SK-N-SH treated with all-trans-retinoic acid at 6 μM for 48 hours (cell line): ENCODE results near the gene TMEM30A.

ENCODE experiments used
- ATAC-seq: fragments of 200-7000 bp; cut with Tn5 transposase; 3 replicates; pipeline ENCODE4 v1.9.1; 2020; ENCODE audit warnings: mild to moderate bottlenecking, moderate library complexity
- ARNTL ChIP-seq: fragments of 450-650 bp; formaldehyde crosslinking; IDR thresholded peaks from 2 replicates; pipeline ENCODE4 v1.5.0; 2020; ENCODE audit warnings: low read depth, mild to moderate bottlenecking, moderate library complexity, borderline replicate concordance
- BACH2 ChIP-seq: fragments of 250-450 bp; sonication (Bioruptor Pico); IDR thresholded peaks from 2 replicates; pipeline ENCODE4 v1.9.0; 2021; ENCODE audit warnings: mild to moderate bottlenecking, borderline replicate concordance
- CSDC2 ChIP-seq: fragments of 250-450 bp; sonication (Bioruptor Pico); IDR thresholded peaks from 2 replicates; pipeline ENCODE4 v1.5.0; 2020; ENCODE audit warnings: mild to moderate bottlenecking, moderate library complexity
- ESRRG ChIP-seq: fragments of 250-450 bp; sonication (Bioruptor Pico); IDR thresholded peaks from 2 replicates; pipeline ENCODE4 v1.6.1; 2021; ENCODE audit warnings: mild to moderate bottlenecking
- GLIS3 ChIP-seq: fragments of 250-450 bp; sonication (Bioruptor Pico); IDR thresholded peaks from 2 replicates; pipeline ENCODE4 v1.5.0; 2020; ENCODE audit warnings: mild to moderate bottlenecking, moderate library complexity
- ISL1 ChIP-seq: fragments of 250-450 bp; sonication (Bioruptor Pico); IDR thresholded peaks from 2 replicates; pipeline ENCODE4 v2.1.2; 2022; ENCODE audit warnings: mild to moderate bottlenecking, moderate library complexity
- OSR1 ChIP-seq: fragments of 250-450 bp; sonication (Bioruptor Pico); IDR thresholded peaks from 2 replicates; pipeline ENCODE4 v1.8.0; 2022; ENCODE audit warnings: moderate library complexity, mild to moderate bottlenecking, inconsistent platforms
- RARB ChIP-seq: fragments of 250-450 bp; sonication (Bioruptor Pico); IDR thresholded peaks from 2 replicates; pipeline ENCODE4 v1.8.0; 2021; ENCODE audit warnings: mild to moderate bottlenecking, moderate library complexity
- SNAI2 ChIP-seq: fragments of 250-450 bp; sonication (Bioruptor Pico); IDR thresholded peaks from 2 replicates; pipeline ENCODE4 v1.5.0; 2020; ENCODE audit warnings: mild to moderate bottlenecking, moderate library complexity
- TCF4 ChIP-seq: fragments of 250-450 bp; sonication (Bioruptor Pico); IDR thresholded peaks from 2 replicates; pipeline ENCODE4 v1.8.0; 2021; ENCODE audit warnings: mild to moderate bottlenecking, moderate library complexity, borderline replicate concordance
- TOX ChIP-seq: fragments of 250-450 bp; sonication (Bioruptor Pico); IDR thresholded peaks from 2 replicates; pipeline ENCODE4 v1.8.0; 2021; ENCODE audit warnings: mild to moderate bottlenecking, moderate library complexity, borderline replicate concordance
- ZC3H10 ChIP-seq: fragments of 250-450 bp; sonication (Bioruptor Pico); IDR thresholded peaks from 2 replicates; pipeline ENCODE4 v1.5.1; 2021; ENCODE audit warnings: mild to moderate bottlenecking, moderate library complexity
- ZFP3 ChIP-seq: fragments of 250-450 bp; sonication (Bioruptor Pico); IDR thresholded peaks from 2 replicates; pipeline ENCODE4 v1.5.0; 2020; ENCODE audit warnings: mild to moderate bottlenecking, moderate library complexity
- ZFP30 ChIP-seq: fragments of 450-650 bp; formaldehyde crosslinking; IDR thresholded peaks from 2 replicates; pipeline ENCODE4 v1.5.0; 2022; ENCODE audit warnings: mild to moderate bottlenecking, moderate library complexity
- ZNF565 ChIP-seq: fragments of 450-650 bp; formaldehyde crosslinking; conservative IDR thresholded peaks from 2 replicates; pipeline ENCODE4 v1.5.0; 2020; ENCODE audit warnings: low read depth, mild to moderate bottlenecking, moderate library complexity
- ZNF70 ChIP-seq: fragments of 450-650 bp; formaldehyde crosslinking; IDR thresholded peaks from 2 replicates; pipeline ENCODE4 v1.5.0; 2020; ENCODE audit warnings: mild to moderate bottlenecking, moderate library complexity
- ZNF8 ChIP-seq: fragments of 450-650 bp; formaldehyde crosslinking; IDR thresholded peaks from 2 replicates; pipeline ENCODE4 v1.5.0; 2020; ENCODE audit warnings: mild to moderate bottlenecking, moderate library complexity
- TF ChIP-seq, protein P1 (sequence below): fragments of 250-450 bp; sonication (Bioruptor Pico); IDR thresholded peaks from 2 replicates; pipeline ENCODE4 v1.8.0; 2020; ENCODE audit warnings: mild to moderate bottlenecking, moderate library complexity, borderline replicate concordance
- TF ChIP-seq, protein P2 (sequence below): fragments of 250-450 bp; sonication (Bioruptor Pico); IDR thresholded peaks from 2 replicates; pipeline ENCODE4 v1.5.0; 2020; ENCODE audit warnings: mild to moderate bottlenecking, moderate library complexity
- TF ChIP-seq, protein P3 (sequence below): fragments of 250-450 bp; sonication (Bioruptor Pico); IDR thresholded peaks from 2 replicates; pipeline ENCODE4 v1.5.1; 2020; ENCODE audit warnings: low read depth, mild to moderate bottlenecking, moderate library complexity
- TF ChIP-seq, protein P4 (sequence below): fragments of 250-450 bp; sonication (Bioruptor Pico); IDR thresholded peaks from 2 replicates; pipeline ENCODE4 v1.5.1; 2021; ENCODE audit warnings: mild to moderate bottlenecking, moderate library complexity
- TF ChIP-seq, protein P5 (sequence below): fragments of 250-450 bp; sonication (Bioruptor Pico); IDR thresholded peaks from 2 replicates; pipeline ENCODE4 v1.8.0; 2021; ENCODE audit warnings: low read depth, mild to moderate bottlenecking, moderate library complexity, borderline replicate concordance

Gene TMEM30A

DNA sequence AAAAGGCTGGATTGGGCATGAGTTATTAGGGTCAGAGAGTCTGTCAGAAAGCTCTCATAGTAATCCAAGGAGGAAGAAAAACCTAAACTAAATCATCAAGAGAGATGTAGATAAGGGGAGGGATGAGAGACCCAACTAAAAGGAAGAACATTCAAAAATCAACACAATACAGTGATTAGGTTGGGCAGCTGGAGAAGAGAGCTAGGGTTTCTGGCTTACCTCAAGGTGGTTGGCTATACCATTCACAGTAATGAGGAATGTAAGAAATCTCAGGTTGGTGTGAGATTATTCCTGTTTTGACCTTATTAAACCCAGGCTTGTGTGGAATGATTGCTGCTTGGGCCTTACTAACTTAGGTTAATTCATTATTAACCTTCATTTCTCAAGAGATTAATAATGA, 34.8 kb downstream of the TMEM30A start:
- TF ChIP-seq BACH2 (CRISPR knock-in tag) = no peak
- TF ChIP-seq RARB (CRISPR knock-in tag) = no peak
- TF ChIP-seq GLIS3 = no peak
- TF ChIP-seq ZNF8 (CRISPR knock-in tag) = no peak
- TF ChIP-seq, all 23 proteins: peak for 0
- ATAC-seq = no peak

DNA sequence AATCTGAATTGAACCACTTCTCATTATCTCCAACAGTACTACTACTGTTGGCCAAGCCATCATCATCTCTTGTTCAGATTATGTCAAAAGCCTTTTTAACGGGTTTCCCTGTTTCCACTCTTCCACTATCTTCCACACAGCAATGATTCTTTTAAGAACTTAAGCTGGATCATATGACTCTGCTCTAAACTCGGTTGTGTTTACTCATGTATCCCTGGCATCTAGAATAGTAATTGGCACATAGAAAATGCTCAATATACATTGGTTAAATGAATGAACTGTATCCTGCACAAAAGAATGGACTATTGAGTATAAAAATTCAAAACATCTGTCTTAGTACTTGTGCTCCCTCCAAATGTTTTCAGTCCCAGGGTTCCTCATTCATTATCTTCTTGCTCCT, 38.2 kb downstream of the TMEM30A start:
- ATAC-seq = no peak

DNA sequence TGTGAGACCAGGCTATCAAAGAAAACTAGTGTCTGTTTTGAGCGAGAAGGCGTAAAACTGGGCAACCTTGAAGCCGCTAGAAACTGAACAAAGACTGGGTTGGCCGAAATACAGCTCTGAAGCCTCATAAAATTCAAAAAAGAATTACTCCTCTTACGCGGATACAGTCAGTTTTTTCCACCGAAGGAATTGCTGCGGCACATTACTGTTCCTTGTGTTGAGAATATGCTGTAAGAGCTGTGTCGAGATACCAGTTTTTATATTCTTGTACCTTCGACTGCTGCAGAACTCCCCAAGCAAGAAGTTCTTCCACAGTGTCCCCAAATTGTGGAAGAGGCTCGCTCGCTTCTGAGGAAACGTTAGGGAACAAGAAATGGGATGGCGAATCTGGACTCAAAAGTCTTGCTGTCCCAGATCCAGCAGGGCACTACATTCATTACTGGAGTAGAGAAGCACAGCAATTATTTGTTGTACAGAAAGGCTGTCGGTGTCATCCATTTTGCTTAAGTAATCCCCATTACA, 40.5 kb downstream of the TMEM30A start:
- no peak for TF ChIP-seq ZNF565 (CRISPR knock-in tag)
- TF ChIP-seq ZNF8 (CRISPR knock-in tag) = no peak
- TF ChIP-seq ZC3H10 = no peak
- no peak for TF ChIP-seq RARB (CRISPR knock-in tag)
- TF ChIP-seq BACH2 (CRISPR knock-in tag) = no peak
- TF ChIP-seq ARNTL = no peak
- TF ChIP-seq ZFP3 = no peak; the same call in 1 of the 2 replicates
- TF ChIP-seq, protein P1, sequence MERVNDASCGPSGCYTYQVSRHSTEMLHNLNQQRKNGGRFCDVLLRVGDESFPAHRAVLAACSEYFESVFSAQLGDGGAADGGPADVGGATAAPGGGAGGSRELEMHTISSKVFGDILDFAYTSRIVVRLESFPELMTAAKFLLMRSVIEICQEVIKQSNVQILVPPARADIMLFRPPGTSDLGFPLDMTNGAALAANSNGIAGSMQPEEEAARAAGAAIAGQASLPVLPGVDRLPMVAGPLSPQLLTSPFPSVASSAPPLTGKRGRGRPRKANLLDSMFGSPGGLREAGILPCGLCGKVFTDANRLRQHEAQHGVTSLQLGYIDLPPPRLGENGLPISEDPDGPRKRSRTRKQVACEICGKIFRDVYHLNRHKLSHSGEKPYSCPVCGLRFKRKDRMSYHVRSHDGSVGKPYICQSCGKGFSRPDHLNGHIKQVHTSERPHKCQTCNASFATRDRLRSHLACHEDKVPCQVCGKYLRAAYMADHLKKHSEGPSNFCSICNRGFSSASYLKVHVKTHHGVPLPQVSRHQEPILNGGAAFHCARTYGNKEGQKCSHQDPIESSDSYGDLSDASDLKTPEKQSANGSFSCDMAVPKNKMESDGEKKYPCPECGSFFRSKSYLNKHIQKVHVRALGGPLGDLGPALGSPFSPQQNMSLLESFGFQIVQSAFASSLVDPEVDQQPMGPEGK (CRISPR knock-in tag) = no peak
- no peak for TF ChIP-seq ESRRG
- TF ChIP-seq ZNF70 (CRISPR knock-in tag) = no peak
- no peak for TF ChIP-seq CSDC2 (CRISPR knock-in tag)
- TF ChIP-seq ZFP30 (CRISPR knock-in tag) = no peak
- TF ChIP-seq OSR1 (CRISPR knock-in tag) = no peak
- TF ChIP-seq TCF4 (CRISPR knock-in tag) = no peak
- TF ChIP-seq, all 23 proteins: peak for 0
- peak; percentile 2; the same call in 1 of the 3 replicates for ATAC-seq

More for the DNA sequence above, 38.2 kb downstream of the TMEM30A start:
- no peak for TF ChIP-seq ARNTL
- TF ChIP-seq, protein P2, sequence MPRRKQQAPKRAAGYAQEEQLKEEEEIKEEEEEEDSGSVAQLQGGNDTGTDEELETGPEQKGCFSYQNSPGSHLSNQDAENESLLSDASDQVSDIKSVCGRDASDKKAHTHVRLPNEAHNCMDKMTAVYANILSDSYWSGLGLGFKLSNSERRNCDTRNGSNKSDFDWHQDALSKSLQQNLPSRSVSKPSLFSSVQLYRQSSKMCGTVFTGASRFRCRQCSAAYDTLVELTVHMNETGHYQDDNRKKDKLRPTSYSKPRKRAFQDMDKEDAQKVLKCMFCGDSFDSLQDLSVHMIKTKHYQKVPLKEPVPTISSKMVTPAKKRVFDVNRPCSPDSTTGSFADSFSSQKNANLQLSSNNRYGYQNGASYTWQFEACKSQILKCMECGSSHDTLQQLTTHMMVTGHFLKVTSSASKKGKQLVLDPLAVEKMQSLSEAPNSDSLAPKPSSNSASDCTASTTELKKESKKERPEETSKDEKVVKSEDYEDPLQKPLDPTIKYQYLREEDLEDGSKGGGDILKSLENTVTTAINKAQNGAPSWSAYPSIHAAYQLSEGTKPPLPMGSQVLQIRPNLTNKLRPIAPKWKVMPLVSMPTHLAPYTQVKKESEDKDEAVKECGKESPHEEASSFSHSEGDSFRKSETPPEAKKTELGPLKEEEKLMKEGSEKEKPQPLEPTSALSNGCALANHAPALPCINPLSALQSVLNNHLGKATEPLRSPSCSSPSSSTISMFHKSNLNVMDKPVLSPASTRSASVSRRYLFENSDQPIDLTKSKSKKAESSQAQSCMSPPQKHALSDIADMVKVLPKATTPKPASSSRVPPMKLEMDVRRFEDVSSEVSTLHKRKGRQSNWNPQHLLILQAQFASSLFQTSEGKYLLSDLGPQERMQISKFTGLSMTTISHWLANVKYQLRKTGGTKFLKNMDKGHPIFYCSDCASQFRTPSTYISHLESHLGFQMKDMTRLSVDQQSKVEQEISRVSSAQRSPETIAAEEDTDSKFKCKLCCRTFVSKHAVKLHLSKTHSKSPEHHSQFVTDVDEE (CRISPR knock-in tag) = no peak
- no peak for TF ChIP-seq ZFP3
- TF ChIP-seq, protein P3, sequence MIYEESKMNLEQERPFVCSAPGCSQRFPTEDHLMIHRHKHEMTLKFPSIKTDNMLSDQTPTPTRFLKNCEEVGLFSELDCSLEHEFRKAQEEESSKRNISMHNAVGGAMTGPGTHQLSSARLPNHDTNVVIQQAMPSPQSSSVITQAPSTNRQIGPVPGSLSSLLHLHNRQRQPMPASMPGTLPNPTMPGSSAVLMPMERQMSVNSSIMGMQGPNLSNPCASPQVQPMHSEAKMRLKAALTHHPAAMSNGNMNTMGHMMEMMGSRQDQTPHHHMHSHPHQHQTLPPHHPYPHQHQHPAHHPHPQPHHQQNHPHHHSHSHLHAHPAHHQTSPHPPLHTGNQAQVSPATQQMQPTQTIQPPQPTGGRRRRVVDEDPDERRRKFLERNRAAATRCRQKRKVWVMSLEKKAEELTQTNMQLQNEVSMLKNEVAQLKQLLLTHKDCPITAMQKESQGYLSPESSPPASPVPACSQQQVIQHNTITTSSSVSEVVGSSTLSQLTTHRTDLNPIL (CRISPR knock-in tag) = no peak
- TF ChIP-seq ZC3H10 = no peak
- no peak for TF ChIP-seq ZNF8 (CRISPR knock-in tag)
- TF ChIP-seq, protein P4, sequence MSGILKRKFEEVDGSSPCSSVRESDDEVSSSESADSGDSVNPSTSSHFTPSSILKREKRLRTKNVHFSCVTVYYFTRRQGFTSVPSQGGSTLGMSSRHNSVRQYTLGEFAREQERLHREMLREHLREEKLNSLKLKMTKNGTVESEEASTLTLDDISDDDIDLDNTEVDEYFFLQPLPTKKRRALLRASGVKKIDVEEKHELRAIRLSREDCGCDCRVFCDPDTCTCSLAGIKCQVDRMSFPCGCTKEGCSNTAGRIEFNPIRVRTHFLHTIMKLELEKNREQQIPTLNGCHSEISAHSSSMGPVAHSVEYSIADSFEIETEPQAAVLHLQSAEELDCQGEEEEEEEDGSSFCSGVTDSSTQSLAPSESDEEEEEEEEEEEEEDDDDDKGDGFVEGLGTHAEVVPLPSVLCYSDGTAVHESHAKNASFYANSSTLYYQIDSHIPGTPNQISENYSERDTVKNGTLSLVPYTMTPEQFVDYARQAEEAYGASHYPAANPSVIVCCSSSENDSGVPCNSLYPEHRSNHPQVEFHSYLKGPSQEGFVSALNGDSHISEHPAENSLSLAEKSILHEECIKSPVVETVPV = no peak
- no peak for TF ChIP-seq SNAI2
- TF ChIP-seq OSR1 (CRISPR knock-in tag) = no peak
- TF ChIP-seq ZNF565 (CRISPR knock-in tag) = no peak
- TF ChIP-seq GLIS3 = no peak
- TF ChIP-seq TOX (CRISPR knock-in tag) = no peak
- no peak for TF ChIP-seq ZFP30 (CRISPR knock-in tag)
- TF ChIP-seq RARB (CRISPR knock-in tag) = no peak
- TF ChIP-seq ISL1 (CRISPR knock-in tag) = no peak
- no peak for TF ChIP-seq ESRRG

DNA sequence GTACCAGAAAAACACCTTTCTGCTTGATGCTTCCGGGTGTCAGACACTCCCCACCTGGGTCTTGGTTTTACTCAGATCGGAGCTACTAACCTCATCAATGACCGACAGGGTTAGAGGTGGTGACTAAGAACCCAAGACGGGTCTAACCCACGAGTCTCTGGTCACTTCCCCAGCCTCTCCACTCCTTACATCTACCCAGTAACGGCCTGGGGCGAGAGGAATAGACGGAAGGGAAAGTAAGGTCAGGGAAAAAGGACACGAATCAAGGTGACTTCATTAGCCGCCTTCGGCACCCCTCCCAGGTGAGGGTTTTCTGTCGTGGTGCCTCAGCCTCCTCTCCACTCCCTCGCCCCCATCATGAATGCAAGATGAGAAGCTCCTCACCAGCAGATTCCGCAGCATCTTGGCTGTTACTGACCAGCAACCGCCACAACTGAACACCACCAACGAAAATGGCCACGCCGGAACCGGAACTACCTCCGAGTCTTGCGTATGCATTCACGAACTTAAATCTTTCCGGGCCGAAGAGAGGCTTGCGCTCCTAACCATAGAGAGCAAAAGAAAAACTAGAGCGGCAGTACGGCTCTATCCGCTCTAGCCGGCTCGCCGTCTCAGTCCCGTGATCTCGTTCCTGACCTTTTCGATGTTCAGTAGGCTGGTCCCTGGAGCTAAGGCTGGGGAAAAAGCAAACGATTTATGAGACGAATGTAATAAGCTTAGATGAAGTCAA, 41.1 kb downstream of the TMEM30A start, which contains the start of gene COX7A2:
Gene COX7A2, minus strand, starts transcription at position 469 of the 730 bp plus-strand sequence. Its CDS starts 67 bp downstream, at position 402.
- ATAC-seq = peak; percentile 98
- TF ChIP-seq ZFP30 (CRISPR knock-in tag) (no peak), ZFP3 (peak; percentile 56; the same call in 1 of the 2 replicates), ZC3H10 (0 out of 2 replicates have a peak, but pooled peaks have one; percentile 13)
- TF ChIP-seq, protein P5, sequence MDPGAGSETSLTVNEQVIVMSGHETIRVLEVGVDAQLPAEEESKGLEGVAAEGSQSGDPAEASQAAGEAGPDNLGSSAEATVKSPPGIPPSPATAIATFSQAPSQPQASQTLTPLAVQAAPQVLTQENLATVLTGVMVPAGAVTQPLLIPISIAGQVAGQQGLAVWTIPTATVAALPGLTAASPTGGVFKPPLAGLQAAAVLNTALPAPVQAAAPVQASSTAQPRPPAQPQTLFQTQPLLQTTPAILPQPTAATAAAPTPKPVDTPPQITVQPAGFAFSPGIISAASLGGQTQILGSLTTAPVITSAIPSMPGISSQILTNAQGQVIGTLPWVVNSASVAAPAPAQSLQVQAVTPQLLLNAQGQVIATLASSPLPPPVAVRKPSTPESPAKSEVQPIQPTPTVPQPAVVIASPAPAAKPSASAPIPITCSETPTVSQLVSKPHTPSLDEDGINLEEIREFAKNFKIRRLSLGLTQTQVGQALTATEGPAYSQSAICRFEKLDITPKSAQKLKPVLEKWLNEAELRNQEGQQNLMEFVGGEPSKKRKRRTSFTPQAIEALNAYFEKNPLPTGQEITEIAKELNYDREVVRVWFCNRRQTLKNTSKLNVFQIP (CRISPR knock-in tag) = peak; percentile 77; the same call in 1 of the 2 replicates
